ENCODE data around the gene SPOCD1.

DNA sequence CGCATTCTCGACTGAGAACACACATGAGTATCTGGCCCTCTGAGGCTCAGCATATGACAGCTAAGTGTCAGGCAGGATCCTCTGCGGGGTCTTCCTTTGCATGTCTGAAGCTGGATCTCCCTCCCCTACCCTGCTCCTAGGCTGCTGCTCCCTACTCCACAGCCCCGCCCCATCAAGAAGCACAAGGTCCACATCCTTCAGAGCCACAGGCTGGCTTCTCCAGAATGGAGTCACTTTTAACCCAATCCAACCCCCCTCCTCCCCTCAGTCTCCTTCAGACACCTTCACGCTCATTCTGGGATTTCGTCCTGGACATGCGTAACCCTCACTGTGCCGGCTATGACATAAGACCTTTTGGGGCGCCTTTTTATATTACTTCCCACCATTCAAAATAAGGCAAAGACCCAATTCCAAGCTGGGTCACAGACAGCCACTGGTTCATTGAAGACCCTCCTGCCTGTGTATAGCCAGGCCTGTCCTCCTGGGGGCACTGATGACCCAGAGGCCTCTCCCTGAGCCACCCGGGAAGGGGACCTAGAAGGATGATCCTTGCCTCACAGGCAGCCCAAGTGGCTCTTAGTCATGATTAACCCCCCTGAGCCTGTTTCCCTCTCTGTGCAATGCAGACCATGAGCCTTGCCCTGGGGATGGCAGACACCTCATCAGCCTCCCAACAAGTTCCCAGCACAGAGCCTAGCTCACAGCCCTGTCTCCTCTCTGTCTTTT lies 56.4 kb downstream of the SPOCD1 start:
- TF ChIP-seq, protein P1, sequence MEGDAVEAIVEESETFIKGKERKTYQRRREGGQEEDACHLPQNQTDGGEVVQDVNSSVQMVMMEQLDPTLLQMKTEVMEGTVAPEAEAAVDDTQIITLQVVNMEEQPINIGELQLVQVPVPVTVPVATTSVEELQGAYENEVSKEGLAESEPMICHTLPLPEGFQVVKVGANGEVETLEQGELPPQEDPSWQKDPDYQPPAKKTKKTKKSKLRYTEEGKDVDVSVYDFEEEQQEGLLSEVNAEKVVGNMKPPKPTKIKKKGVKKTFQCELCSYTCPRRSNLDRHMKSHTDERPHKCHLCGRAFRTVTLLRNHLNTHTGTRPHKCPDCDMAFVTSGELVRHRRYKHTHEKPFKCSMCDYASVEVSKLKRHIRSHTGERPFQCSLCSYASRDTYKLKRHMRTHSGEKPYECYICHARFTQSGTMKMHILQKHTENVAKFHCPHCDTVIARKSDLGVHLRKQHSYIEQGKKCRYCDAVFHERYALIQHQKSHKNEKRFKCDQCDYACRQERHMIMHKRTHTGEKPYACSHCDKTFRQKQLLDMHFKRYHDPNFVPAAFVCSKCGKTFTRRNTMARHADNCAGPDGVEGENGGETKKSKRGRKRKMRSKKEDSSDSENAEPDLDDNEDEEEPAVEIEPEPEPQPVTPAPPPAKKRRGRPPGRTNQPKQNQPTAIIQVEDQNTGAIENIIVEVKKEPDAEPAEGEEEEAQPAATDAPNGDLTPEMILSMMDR (IDR thresholded peaks at IDR 0.05) = no peak
- no peak for TF ChIP-seq POLR2A (IDR thresholded peaks at IDR 0.05)
